Cerebellar nuclear complex (tissue), 1 donor: ENCODE results near the gene FOXRED1.

Experiments used
- DNase-seq, 2 experiments: peaks; one replicate each; lab custom pipeline; 2025; lab: John Stamatoyannopoulos, UW

The FOXRED1 gene

DNA sequence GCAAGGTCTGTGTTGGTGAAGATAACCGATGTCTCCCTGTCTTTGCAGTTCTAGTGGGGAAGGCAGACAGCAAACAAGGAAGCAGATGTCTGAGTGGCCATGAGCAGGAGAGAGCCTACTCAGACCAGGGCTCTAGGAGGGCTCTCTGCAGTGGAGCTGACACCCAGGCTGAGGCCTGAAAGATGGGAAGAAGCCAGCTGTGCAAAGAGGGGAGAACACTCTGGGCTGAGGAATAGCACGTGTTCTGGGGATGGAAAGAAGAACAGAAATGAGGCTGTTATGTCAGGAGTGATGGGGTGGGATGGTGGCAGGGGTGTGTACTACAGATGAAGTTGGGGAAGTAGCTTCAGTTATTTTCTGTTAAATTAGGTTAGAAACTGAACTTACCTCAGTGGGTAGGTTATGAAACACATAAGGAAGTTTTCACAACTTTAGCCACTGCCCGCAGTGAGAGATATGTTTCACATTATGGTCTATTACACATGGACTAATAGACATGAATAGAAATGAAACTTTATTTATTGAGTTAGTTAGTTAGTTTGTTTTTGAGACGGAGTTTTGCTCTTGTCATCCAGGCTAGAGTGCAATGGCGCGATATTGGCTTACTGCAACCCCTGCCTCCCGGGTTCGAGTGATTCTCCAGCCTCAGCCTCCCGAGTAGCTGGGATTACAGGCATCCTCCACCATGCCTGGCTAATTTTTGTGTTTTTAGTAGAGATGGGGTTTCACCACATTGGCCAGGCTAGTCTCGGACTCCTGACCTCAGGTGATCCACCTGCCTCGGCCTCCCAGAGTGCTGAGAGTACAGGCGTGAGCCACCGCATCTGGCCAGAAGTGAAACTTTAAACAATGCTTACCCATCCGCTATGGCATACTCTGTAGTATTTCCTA lies 42.7 kb downstream of the FOXRED1 start:
- DNase-seq, result no peak

- DNase-seq, result no peak
These were observed 44.0 kb downstream of the FOXRED1 start for GRCh38 chr11:126312961-126313360.

- no peak for DNase-seq
These were observed 44.9 kb downstream of the FOXRED1 start for GRCh38 chr11:126313826-126314225.

DNA sequence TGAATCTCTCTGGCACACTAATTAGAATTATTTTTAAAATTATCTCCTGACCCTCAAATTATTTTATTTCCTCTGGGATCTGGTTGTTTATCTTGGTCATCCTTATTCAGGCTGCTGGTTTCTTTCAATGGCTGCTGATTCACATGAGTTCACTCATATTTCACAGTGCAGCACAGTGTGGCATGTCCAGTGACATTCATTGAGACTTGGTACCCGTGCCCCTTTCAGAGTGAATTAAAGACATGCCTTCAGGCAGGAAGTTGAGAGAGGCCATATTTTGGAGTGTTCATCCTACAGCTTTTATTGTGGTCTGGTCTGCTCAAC lies 48.4 kb downstream of the FOXRED1 start:
- DNase-seq, result no peak

DNA sequence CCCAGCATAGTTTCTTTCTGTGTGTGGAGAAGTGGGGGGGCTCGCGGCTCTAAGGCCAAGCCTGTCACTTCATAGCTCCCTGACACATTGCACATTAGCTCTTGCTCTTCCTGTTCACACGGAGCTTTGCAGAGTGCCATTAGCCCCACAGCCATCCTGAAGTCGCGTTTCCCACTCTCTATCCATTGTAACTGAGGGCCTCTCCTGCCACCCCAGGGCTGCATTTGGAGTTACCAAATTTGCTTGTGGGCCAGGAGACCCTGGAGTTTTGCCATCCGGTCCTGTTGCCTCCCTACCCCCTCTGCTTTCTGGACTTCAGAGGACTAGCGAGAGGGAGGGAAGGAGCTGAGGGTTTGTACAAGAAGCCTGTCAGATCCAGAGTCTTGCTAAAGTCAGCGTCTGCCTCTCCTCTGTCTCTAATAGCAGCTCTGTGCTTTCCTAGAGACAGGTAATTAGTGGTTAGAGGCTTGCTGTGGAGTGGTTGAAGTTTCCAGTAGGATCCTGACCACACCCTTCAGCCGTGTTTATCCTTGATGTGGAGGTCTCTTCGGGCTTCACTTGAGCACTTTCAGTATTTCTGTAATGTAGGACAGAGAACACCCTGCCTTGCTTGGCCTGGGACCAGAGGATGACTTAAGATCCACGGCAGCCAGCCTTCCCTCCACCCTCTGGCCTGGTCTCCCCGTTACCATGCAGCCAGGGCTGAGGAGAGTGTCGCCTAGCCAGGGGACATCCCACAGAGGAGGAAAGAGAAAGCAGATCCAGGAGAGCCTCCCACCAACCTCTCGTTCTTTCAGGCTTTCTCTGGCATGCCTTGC lies 49.0 kb downstream of the FOXRED1 start:
- DNase-seq, result peak in 1 of 2 experiments; percentile 52

- no peak for DNase-seq
These were observed 49.8 kb downstream of the FOXRED1 start for GRCh38 chr11:126318574-126319373.

DNA sequence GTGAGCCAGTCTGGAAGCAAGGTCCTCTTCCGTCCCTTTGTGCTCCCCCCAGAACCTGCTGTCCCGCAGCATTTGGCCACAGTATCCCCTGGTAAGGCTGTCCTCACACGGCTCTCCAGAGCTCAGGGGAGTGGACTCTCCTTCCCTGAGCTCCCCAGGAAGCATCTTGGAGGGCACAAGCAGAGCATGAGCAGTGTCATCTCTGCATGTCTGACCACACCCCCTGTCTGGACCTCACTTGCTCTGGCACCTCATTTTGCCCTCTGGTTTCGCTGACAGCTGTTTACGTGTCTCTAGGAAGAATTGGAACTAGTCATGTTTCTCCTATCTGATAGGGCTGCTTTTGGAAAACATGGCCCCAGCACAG lies 50.4 kb downstream of the FOXRED1 start:
- DNase-seq, result no peak

- DNase-seq, result no peak
These were observed 54.0 kb downstream of the FOXRED1 start for GRCh38 chr11:126322996-126323395.

GRCh38 chr11:126327281-126328000 lies 58.5 kb downstream of the FOXRED1 start:
- no peak for DNase-seq
